NCI-H146 (cell line): Measurements from ENCODE around the gene C2CD4A.
"Not testable (repeated sequence)": the region's sequence is repeated elsewhere in the genome, so short reads cannot be mapped to it uniquely, and the experiment has no call there.

Experiments used
- DNase-seq: peaks from one replicate; lab custom pipeline; 2025; lab: John Stamatoyannopoulos, UW

Gene C2CD4A

GRCh38 chr15:62066663-62067447 is at the start of gene C2CD4A:
Gene C2CD4A, plus strand, starts transcription at chr15:62066977. Its CDS starts 637 bp downstream, at chr15:62067614.
- peak; percentile 88 for DNase-seq

DNA sequence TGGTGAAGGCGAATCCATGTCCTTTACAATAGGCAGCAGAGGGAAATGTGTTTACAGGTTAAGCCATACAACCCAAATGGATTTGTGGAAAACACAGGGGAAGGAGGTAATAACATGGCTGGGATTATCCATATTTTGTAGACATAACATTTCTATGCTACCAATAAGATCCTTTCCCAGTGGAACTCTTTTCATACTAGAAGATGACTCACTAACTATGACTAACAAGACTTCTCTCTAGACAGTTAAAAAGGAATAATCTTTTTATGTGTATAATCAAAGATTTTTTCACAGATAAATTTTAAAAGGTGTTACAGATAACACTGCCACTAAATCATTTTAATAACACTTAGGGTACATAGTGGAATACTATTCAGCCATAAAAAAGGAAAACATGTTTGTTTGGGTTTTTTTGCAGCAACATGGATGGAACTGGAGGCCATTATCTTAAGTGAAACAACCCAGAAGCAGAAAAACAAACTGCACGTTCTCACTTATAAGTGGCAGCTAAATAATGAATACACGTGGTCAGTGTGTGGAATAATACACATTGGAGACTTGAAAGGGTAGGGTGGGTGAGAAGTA is 46.1 kb upstream of the C2CD4A start:
- DNase-seq = no peak

DNA sequence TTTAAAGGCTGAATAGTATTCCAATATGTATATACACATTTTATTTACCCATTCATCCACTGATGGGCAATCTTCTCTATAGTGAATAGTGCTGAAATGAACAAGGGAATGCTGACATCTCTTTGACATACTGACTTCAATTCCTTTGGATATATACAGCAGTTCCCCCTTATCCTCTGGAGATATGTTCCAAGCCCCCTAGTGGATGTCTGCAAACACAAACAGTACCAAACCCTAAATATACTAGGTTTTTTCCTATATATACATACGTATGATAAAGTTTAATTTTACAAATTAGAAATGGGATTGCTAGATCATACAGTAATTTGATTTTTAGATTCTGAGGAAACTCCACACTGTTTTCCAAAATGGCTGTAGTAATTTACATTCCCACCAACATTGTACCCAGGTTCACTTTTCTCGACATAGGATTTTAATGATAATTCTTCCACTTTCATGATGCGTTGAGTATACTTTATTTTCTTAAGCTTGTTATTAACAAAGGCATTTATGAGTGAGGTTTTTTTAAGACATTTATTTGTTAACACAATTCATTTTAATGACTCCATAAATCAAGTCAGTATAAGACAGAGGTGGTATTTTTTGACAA is 44.7 kb upstream of the C2CD4A start:
- DNase-seq = no peak

DNA sequence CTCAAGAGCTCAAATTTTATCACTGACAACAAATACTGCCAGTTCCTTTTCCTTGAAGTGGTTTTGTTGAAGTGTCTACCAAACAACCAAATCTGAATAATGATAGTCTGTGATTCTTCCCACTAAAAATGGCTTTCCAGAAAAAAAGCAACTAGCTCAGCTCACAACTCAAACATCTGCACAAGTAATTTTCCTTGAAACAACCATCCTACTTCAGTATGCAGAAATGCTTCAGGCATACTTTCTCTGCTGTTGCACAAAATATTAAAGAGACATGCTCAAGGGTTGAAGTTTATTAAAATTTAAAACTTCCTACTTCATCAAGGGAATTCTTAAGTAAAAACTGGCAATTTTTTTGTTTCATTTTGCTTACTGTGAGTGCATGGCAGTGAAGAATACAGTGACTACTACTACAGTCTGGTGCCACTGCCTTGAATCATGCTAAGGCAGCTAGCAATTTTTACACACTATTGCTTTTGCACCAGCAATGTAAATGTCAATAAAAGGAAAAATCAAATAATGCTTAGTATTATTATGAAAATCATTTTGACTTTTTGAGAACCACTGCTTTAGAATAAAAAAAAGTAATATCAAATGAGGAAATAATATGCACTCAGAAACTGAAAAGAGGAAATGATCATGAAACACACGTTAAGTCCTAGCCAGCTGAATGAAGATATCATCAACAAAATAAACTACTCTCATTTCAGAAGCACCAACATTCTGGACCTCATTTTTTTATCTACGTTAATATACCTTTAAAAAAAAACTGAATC is 40.1 kb upstream of the C2CD4A start:
- DNase-seq = no peak

- no peak for DNase-seq
Measured at GRCh38 chr15:62027263-62027565, 39.6 kb upstream of the C2CD4A start.

DNA sequence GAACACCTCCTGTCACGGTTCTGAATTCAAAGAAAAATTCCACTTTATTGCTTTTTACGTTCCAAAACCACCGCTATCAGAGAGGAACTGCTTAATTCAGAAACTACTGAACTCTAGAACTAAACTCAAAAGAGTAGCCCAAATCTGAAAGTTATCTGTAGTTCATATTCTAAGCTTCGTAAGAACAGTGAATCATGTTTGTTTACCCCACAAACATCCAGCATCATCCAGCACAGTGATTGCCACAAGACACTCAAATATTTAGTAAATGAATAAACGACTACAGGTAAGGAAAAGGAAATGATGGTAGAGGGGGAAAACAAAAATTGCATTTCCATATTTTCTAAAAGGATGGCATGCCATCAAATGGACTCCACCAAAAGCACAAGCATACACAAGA is 38.9 kb upstream of the C2CD4A start:
- DNase-seq = no peak

GRCh38 chr15:62035256-62035924 is 31.4 kb upstream of the C2CD4A start:
- DNase-seq = no peak

DNA sequence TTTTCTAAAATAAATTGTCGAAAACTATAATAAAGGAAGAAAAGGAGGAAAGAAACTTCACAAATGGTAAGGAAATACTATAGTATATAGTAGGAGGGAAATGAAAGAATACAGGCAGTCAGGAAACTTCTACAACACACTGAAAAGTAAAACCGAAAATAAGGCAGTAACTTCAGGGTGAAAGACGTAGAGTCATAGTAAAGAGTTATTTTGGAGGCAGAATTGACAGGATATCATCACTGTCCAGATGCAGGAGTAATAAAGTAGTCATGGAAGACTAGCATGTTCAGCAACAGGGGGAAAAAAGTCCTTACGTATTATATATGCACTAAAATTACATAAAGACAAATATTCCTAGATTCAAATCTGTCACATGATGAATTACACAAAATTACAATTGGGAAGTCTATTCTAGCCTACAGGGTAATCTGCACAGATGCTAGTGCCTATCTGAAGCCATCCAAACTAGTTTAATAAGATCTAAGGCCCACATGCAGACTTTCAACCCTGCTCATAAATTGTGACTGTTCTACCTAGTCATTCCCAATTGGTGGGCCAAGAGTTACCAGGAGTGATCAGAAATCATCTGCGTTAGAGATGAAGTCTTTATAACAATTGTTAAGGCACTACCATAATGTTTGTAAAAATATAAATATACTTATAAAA is 20.6 kb upstream of the C2CD4A start:
- DNase-seq = no peak

DNA sequence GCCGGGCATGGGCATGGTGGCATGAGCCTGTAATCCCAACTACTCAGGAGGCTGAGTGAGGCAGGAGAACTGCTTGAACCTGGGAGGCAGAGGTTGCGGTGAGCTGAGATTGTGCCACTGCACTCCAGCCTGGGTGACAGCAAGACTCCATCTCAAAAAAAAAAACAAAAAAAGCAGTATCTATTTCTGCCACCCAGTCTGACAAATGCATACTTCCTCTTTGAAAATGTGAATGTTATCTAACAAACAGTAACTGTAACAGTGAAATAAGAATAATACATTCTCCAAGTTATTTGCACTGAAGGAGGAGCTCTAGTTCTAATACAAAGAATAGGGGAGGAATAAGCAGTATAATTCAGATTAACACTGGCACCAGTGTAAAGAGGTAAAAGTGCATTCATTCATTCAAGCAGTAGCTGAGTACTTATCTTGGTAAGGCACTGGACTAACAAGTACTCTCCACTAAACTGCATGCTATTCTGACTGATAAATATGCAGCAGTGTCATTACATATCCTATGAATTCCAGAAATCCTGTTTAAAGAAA is 19.4 kb upstream of the C2CD4A start:
- no peak for DNase-seq

DNA sequence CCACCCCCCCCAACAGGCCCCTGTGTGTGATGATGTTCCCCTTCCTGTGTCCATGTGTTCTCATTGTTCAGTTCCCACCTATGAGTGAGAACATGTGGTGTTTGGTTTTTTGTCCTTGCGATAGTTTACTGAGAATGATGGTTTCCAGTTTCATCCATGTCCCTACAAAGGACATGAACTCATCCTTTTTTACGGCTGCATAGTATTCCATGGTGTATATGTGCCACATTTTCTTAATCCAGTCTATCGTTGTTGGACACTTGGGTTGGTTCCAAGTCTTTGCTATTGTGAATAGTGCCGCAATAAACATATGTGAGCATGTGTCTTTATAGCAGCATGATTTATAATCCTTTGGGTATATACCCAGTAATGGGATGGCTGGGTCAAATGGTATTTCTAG is 18.5 kb upstream of the C2CD4A start:
- not testable (repeated sequence) for DNase-seq

DNA sequence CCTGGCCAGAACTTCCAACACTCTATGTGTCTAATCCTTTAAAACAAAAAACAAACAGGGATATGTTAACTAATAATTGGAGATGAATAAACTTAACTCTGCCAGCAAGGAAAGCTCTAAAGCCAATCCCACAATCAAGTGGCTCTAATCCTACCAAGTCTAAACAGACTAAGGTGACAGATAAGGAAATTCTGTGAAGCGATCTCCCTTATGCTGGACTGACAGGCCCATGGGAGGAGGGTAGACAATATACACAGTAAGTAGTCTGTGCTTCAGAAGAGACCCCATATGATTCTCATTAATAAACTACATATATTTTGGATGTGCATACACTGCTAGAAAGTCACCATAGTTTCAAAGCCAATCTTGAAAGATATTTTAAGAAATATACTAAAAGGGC is 16.7 kb upstream of the C2CD4A start:
- DNase-seq = no peak

GRCh38 chr15:62051166-62051565 is 15.6 kb upstream of the C2CD4A start:
- DNase-seq = no peak

GRCh38 chr15:62052713-62053112 is 14.1 kb upstream of the C2CD4A start:
- no peak for DNase-seq

GRCh38 chr15:62053439-62054085 is 13.2 kb upstream of the C2CD4A start:
- DNase-seq = no peak

DNA sequence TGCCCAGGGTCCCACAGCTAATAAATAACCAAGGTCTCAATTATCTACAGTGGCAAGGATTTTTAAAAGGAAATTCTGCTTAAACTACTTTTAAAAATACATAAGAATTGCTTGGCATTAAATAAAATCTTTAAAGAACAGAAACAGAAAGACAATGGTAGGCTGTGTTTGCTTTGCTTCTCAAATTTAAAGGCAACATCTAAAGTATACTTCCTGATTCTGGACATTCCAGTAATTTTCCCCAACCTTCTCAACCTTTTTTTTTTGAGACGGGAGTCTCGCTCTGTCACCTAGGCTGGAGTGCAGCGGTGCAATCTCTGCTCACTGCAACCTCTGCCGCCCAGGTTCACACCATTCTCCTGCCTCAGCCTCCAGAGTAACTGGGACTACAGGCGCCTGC is 11.8 kb upstream of the C2CD4A start:
- DNase-seq = no peak

- DNase-seq = no peak
Measured at GRCh38 chr15:62057341-62057980, 9.3 kb upstream of the C2CD4A start.

- DNase-seq = no peak
Measured at GRCh38 chr15:62058327-62059028, 8.3 kb upstream of the C2CD4A start.

DNA sequence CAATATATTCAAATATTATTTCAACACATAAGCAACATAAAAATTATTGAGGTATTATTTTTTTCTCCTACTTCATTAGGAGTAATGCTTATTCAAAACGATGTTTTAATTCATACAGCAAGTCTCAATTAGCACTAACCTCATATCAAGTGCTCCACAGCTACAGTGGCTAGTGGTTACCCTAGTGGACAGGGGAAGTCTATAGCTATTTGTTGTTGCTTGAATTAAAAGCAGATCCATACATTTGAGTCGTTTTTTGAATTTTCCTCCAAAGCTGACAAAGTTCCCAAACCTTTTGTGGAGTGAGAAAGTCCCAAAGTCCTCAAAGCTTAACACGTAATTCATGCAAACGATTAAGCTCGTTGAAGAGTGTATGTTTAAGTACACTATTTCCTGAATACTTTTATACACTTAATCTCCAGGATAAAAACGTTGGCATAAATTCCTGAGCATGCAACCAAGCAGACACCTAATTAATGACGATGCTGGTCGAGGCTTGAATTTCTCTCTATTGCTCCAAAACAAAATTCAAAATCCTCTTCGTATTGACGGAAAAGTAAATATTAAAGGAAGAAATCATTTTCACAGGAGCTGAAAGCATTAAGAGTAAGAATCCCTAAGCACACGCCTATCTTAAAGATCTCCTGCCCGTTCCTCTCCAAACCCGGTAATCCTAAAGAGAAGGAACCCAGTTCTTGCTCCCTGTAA is 7.5 kb upstream of the C2CD4A start:
- DNase-seq = no peak

- peak; percentile 47 for DNase-seq
Measured at GRCh38 chr15:62059816-62060112, 7.0 kb upstream of the C2CD4A start.
